Measurements from ENCODE around the gene DCLK1.

Gene DCLK1

GRCh38 chr13:35876601-35877000 lies 254.6 kb downstream of the DCLK1 start:
- in situ Hi-C loops (cut with MboI; ENCODE audit: low sequenced_read_pairs) = no loop called here

GRCh38 chr13:35874704-35875103 lies 256.5 kb downstream of the DCLK1 start:
- in situ Hi-C loops (cut with MboI; ENCODE audit: low sequenced_read_pairs) = no loop called here

GRCh38 chr13:35872369-35872768 lies 258.8 kb downstream of the DCLK1 start:
- in situ Hi-C loops (cut with MboI; ENCODE audit: low sequenced_read_pairs) = no loop called here

GRCh38 chr13:35871561-35871960 lies 259.6 kb downstream of the DCLK1 start:
- in situ Hi-C loops (cut with MboI; ENCODE audit: low sequenced_read_pairs) = no loop called here

- in situ Hi-C loops (cut with MboI; ENCODE audit: low sequenced_read_pairs) = no loop called here
Measured at GRCh38 chr13:35866801-35867200, 264.4 kb downstream of the DCLK1 start.

GRCh38 chr13:35865341-35866240 lies 265.6 kb downstream of the DCLK1 start:
- in situ Hi-C loops (cut with MboI; ENCODE audit: low sequenced_read_pairs) = no loop called here

GRCh38 chr13:35860661-35861060 lies 270.5 kb downstream of the DCLK1 start:
- in situ Hi-C loops (cut with MboI; ENCODE audit: low sequenced_read_pairs) = no loop called here

GRCh38 chr13:35859981-35860380 lies 271.2 kb downstream of the DCLK1 start:
- in situ Hi-C loops (cut with MboI; ENCODE audit: low sequenced_read_pairs) = no loop called here

GRCh38 chr13:35858665-35859064 lies 272.5 kb downstream of the DCLK1 start:
- in situ Hi-C loops (cut with MboI; ENCODE audit: low sequenced_read_pairs) = no loop called here

GRCh38 chr13:35857769-35858168 lies 273.4 kb downstream of the DCLK1 start:
- in situ Hi-C loops (cut with MboI; ENCODE audit: low sequenced_read_pairs) = no loop called here

GRCh38 chr13:35856721-35857364 lies 274.3 kb downstream of the DCLK1 start:
- in situ Hi-C loops (cut with MboI; ENCODE audit: low sequenced_read_pairs) = no loop called here

GRCh38 chr13:35856084-35856483 lies 275.1 kb downstream of the DCLK1 start:
- in situ Hi-C loops (cut with MboI; ENCODE audit: low sequenced_read_pairs) = no loop called here

- in situ Hi-C loops (cut with MboI; ENCODE audit: low sequenced_read_pairs) = no loop called here
Measured at GRCh38 chr13:35855531-35856019, 275.6 kb downstream of the DCLK1 start.

- in situ Hi-C loops (cut with MboI; ENCODE audit: low sequenced_read_pairs) = no loop called here
Measured at GRCh38 chr13:35854286-35854685, 276.9 kb downstream of the DCLK1 start.

GRCh38 chr13:35851881-35852280 lies 279.3 kb downstream of the DCLK1 start:
- in situ Hi-C loops (cut with MboI; ENCODE audit: low sequenced_read_pairs) = no loop called here

GRCh38 chr13:35851356-35851755 lies 279.8 kb downstream of the DCLK1 start:
- in situ Hi-C loops (cut with MboI; ENCODE audit: low sequenced_read_pairs) = no loop called here

- in situ Hi-C loops (cut with MboI; ENCODE audit: low sequenced_read_pairs) = no loop called here
Measured at GRCh38 chr13:35850569-35850968, 280.6 kb downstream of the DCLK1 start.

- in situ Hi-C loops (cut with MboI; ENCODE audit: low sequenced_read_pairs) = no loop called here
Measured at GRCh38 chr13:35849256-35849644, 281.9 kb downstream of the DCLK1 start.

- in situ Hi-C loops (cut with MboI; ENCODE audit: low sequenced_read_pairs) = no loop called here
Measured at GRCh38 chr13:35848336-35849255, 282.6 kb downstream of the DCLK1 start.

GRCh38 chr13:35843272-35843671 lies 287.9 kb downstream of the DCLK1 start:
- in situ Hi-C loops (cut with MboI; ENCODE audit: low sequenced_read_pairs) = no loop called here

- in situ Hi-C loops (cut with MboI; ENCODE audit: low sequenced_read_pairs) = no loop called here
Measured at GRCh38 chr13:35841060-35841521, 290.1 kb downstream of the DCLK1 start.
